Stimulated activated CD4-positive, alpha-beta T cell treated with anti-CD3 and anti-CD28 coated beads, TNF-alpha, amount 100 ng/mL, for 48 hours (primary cell): ENCODE measurements around the gene TBXAS1.

Experiments used
- DNase-seq, 3 donors: peaks; one replicate each; pipeline ENCODE4 v3.0.0-alpha.2; 2020; ENCODE audit warnings: low read depth in 3 of 3

Gene TBXAS1

GRCh38 chr7:140048138-140048537 lies 219.1 kb downstream of the TBXAS1 start:
- no peak for DNase-seq

- DNase-seq = no peak
These were observed 219.9 kb downstream of the TBXAS1 start for GRCh38 chr7:140048989-140049338.

DNA sequence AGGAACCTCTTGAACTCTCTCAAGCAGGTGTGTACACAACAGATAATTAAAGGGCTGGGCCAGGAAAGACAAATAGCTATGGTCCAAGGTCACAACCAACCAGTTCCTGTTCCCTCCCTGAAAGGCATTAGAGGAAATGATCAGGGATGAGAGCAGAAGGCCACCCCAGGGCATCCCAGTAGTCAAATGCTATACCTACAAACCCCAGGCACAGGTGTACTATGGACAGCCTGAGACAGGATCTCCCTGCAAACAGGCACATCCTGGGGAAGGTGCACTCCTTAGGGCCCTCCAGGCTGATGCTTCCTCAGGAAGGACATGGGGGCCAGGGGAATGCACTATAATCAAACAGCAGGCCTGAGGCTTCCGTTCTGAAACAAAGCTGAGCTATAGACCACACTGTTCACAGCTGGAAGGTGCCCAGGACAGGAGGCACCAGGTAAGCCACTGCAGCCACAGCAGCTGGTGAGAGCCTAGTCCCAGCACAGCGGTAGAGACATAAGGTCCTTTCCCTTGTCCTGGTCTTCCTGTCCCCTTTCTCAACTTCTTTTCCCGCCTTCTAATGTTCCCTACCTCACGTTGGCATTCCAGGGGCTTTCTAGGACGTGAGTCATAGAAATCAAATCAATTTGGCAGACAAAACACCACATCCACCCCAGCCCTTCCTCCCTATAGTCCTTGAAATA lies 220.4 kb downstream of the TBXAS1 start:
- DNase-seq = no peak

DNA sequence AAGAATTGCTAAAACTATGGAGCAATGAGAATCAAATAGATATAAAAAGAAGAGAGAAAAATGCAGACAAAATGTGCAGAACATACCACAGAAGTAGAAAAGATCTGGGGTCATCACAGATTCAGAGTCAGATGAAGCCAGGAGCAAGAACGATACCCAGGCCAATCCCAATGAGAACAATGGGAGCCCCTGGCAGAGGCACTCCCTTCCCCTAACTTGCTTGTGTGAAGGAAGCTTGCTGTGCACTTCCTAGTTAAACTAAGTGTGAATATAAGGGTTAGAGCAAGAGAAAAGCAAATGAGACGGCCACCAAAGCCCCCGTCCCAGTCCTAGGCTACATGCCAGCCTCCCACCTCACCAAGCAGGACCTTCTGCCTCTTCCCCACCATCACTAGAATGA lies 221.0 kb downstream of the TBXAS1 start:
- no peak for DNase-seq

- DNase-seq = no peak
These were observed 222.8 kb downstream of the TBXAS1 start for GRCh38 chr7:140051820-140052219.

DNA sequence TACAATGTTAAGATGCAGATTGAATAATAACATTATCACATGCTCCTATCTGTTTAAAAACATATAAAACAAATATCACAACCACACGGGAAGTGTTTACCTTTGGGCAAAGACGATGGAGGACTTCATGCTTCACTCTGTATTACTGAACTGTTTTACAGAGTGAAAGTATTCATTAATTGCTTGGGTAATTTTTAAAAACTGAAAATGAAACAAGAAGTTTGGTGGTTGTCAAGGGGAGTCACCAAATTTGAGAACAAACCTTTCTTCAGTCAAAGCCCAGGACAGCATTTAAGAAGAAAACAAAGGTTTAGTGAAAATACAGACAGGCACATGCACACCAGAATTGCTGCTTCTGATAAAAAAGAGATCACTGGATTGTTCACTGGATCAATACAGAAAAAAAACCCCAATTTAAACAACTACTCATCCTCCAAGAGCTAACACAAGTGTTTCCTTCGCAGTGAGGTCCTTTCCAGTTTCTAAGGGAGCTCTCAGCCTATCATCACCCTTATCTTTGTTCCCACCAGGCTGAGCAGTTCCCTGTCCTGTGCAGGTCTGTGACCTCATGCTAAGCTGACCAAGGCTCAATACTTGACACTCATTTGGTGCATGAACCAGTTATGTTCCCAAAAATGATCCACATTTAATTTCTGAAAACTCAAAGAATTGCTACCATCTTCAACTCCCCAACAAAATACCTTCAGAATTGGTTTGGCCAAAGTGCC lies 224.9 kb downstream of the TBXAS1 start:
- DNase-seq = no peak

GRCh38 chr7:140054751-140055150 lies 225.7 kb downstream of the TBXAS1 start:
- no peak for DNase-seq

- DNase-seq = no peak
These were observed 226.8 kb downstream of the TBXAS1 start for GRCh38 chr7:140055833-140056232.

- no peak for DNase-seq
These were observed 227.5 kb downstream of the TBXAS1 start for GRCh38 chr7:140056431-140057142.

- DNase-seq = no peak
These were observed 228.1 kb downstream of the TBXAS1 start for GRCh38 chr7:140057143-140057535.

DNA sequence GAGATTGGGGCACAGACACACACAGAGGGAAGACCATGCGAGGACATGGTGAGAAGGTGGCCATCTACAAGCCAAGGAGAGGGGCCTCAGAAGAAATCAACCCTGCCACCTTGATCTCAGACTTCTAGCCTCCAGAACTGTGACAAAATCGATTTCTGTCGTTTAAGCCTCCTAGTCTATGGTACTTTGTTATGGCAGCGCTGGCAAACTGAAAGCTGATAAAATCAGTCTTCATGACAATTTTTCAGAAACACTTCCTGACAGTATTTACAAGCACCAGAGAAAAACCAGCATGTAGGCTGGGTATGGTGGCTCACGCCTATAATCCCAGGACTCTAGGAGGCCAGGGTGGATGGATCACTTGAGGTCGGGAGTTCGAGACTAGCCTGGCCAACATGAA lies 229.5 kb downstream of the TBXAS1 start:
- no peak for DNase-seq

GRCh38 chr7:140059273-140060242 lies 230.5 kb downstream of the TBXAS1 start:
- peak in 2 of 3 donors; percentile 35 to 38 for DNase-seq

GRCh38 chr7:140060243-140060630 lies 231.2 kb downstream of the TBXAS1 start:
- DNase-seq = no peak

DNA sequence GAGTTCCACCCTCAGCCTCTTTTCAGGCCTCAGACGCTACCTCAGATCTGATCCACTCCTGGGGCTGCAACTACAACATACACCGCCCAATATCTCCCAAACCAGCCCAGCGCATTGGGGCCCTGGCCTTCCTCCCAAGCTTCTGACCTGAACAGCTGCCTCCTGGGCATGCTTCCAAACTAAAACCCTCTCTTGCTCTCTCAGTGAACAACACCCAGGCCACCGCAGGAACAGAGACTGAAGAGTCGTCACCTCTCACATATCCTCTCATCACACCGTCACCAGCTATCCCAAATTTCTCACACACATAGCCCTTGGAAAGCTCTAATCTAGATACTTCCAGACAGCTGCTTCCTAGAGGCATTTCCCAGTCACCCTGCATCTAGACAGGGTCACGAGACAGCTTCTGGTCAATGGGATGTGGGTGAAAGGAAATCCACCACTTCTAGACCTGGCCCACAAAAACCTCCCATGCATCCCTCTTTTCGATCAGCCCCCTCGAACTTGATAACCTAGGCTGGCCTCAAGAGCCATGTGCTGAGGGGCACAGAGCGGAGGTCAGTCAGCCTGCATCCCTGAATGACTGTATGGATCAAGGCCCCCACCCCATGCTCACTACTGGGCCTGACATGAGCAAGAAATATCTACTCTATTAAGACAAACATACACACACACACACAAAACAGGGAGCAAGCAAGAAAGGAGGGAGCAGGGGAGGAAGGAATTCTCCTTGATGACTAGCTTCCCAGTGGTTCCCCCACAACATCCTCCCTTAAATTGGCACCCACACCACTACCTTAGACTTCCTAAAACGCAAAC lies 231.9 kb downstream of the TBXAS1 start:
- DNase-seq = no peak

DNA sequence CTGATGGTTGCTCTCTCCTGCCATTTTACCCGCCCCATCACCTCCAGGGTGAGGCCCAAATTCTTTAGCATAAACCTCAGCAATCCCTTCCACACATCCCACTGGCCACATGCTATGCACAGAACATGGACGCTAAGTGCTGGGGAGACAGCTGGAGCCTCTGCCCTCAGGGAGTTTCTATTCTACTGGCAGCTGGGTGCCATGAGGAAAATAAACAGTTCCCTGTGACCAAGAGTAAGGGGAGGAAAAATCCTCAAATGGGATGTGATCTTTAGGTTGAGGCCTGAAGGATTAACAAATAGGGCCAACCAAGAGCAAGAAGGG lies 232.5 kb downstream of the TBXAS1 start:
- DNase-seq = no peak

DNA sequence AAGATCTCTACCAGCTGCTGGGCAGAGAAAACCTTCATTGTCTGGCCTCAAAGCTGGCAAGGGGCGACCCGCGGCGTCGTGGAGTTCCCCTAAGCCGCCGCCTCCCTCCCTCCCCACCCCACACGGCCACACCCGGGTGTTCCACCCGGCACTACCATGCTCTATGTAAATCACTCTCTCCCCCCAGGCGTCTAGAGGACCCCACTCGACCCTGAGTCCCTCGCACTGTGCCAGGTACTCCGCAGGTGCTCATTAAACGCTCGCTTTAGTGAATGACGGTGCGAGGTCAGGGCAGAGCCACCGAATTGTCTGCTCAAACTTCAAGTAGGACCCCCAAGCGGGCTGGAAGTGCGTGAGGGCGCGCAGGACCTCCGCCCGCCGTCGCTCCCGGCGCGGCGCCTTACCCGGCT lies 233.1 kb downstream of the TBXAS1 start:
- DNase-seq = no peak

GRCh38 chr7:140062528-140063299 lies 233.7 kb downstream of the TBXAS1 start, which contains the start of gene PARP12:
Gene PARP12 (minus strand): TSS chr7:140062951. CDS start chr7:140062847, 104 bp downstream.
- DNase-seq = peak; percentile 69 to 71 (median 69)

DNA sequence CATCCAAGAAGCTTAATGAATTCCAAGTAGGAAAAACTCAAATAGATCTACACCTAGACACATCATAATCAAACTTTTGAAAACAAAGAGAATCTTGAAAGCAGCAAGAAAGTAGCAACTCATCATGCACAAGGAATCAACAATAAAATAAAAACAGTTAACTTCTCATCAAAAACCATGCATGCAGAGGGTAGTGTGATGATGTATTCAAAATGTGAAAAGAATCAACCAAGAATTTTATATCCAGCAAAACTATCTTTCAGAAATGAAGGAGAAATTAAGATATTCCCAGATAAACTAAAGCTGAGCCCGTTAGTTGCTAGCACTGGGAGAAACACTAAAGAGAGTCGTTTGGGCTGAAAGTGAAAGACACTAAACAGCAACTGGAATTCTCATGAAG lies 238.0 kb downstream of the TBXAS1 start:
- DNase-seq = no peak

DNA sequence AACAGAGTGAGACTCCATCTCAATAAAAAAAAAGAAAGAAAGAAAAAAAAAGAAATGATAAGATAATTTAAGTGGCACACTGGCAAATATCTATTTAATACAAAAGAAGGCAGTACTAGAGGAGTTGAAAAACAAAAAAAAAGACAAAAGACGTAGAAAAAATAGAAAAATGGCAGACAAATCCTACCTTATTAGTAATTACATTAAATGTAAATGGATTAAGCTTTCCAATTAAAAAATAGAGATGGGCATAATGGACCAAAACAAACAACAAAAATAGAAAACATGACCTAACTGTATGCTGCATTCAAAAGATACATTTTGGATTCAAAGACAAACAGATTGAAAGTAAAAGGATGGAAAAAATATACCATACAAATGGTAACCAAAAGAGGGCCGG lies 239.0 kb downstream of the TBXAS1 start:
- no peak for DNase-seq

- no peak for DNase-seq
These were observed 240.4 kb downstream of the TBXAS1 start for GRCh38 chr7:140069298-140069949.
